A549 (cell line): ENCODE measurements around the gene ZSWIM5.

Experiments
- EP300 ChIP-seq, 2 experiments: fragments of >200 bp; sonication (Bioruptor Twin); formaldehyde crosslinking; IDR thresholded peaks; 2 replicates in 1 of 2; 3 replicates in 1 of 2; pipeline ENCODE4 v1.6.1; 2016 to 2017
- ESRRA ChIP-seq: fragments of 150-350 bp; IDR thresholded peaks from 2 replicates; pipeline ENCODE4 v1.6.1; 2014; ENCODE audit warnings: mild to moderate bottlenecking, low read length, borderline replicate concordance
- SMC3 ChIP-seq: fragments of >200 bp; sonication (Bioruptor Twin); formaldehyde crosslinking; IDR thresholded peaks from 3 replicates; pipeline ENCODE4 v1.6.1; 2018; ENCODE audit warnings: inconsistent platforms

DNA sequence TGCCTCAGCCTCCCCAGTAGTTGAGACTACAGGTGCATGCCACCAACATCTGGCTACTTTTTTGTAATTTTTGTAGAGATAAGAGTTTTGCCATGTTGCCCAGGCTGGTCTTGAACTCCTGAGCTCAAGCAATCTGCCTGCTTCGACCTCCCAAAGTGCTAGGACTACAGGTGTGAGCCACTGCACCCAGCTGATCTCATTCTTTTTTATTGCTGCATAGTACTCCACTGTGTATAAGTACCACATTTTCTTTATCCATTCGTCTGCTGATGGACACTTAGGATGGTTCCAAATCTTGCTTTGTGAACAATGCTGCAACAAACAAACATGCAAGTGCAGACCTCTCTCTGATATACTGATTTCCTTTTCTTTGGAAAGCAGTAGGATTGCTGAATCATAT, 134.8 kb downstream of the ZSWIM5 start:
- TF ChIP-seq SMC3 = no peak
- TF ChIP-seq ESRRA = no peak
- no peak for TF ChIP-seq EP300 (IDR thresholded peaks at IDR 0.05)
